PC-9 (cell line): ENCODE data around the gene DALRD3.

ENCODE experiments used
- CTCF ChIP-seq: fragments of 200-600 bp; sonication (generic); conservative IDR thresholded peaks from 2 replicates; pipeline ENCODE4 v1.6.1; 2017; ENCODE audit warnings: mixed run types, antibody characterized with exemption, mild to moderate bottlenecking, moderate library complexity
- EZH2 ChIP-seq: fragments of 200-600 bp; sonication (generic); IDR thresholded peaks from 2 replicates; pipeline ENCODE4 v1.8.0; 2017; ENCODE audit warnings: antibody characterized with exemption, low read depth

GRCh38 chr3:49017971-49018706 is at the start of gene DALRD3:
- TF ChIP-seq CTCF (no peak), EZH2 (no peak)
